Aorta (tissue), 5 donors: Measurements from ENCODE around the gene FOXC2. TPM values are rescaled to one million over a fixed set of nuclear protein-coding genes. Genes with fewer than 3 reads are reported as not detected.

Experiments used
- ATAC-seq: fragments of 200-7000 bp; cut with Tn5 transposase; one replicate; pipeline ENCODE4 v1.9.1; 2022; ENCODE audit warnings: moderate library complexity; ENCODE audit not compliant: low FRiP score
- DNase-seq, 2 donors: peaks; one replicate each; pipeline ENCODE4 v3.0.0-alpha.2; 2020
- H3K27ac ChIP-seq, 2 donors: one replicate each; pipeline ENCODE4 v1.5.1; 2013; ENCODE audit warnings: low read length in 2 of 2, mild to moderate bottlenecking in 2 of 2, moderate library complexity in 2 of 2, control low read depth in 1 of 2, inconsistent platforms in 1 of 2, low read depth in 1 of 2
- H3K27me3 ChIP-seq, 2 donors: one replicate each; pipeline ENCODE4 v1.6.1; 2013; ENCODE audit warnings: control low read depth in 1 of 2, low read length in 1 of 2, mild to moderate bottlenecking in 1 of 2, moderate library complexity in 1 of 2; ENCODE audit not compliant: insufficient read depth in 2 of 2, control insufficient read depth in 1 of 2
- H3K36me3 ChIP-seq, 2 donors: one replicate each; pipeline ENCODE4 v1.6.1; 2013; ENCODE audit warnings: control low read depth in 1 of 2, low read length in 1 of 2, mild to moderate bottlenecking in 1 of 2; ENCODE audit not compliant: insufficient read depth in 2 of 2, control insufficient read depth in 1 of 2
- H3K4me1 ChIP-seq, 2 donors: one replicate each; pipeline ENCODE4 v1.6.1; 2013; ENCODE audit warnings: low read length in 2 of 2, control low read depth in 1 of 2, mild to moderate bottlenecking in 1 of 2, moderate library complexity in 1 of 2; ENCODE audit not compliant: insufficient read depth in 2 of 2, control insufficient read depth in 1 of 2
- H3K4me3 ChIP-seq, 2 donors: one replicate each; pipeline ENCODE4 v1.5.1; 2013; ENCODE audit warnings: low read length in 2 of 2, control low read depth in 1 of 2, mild to moderate bottlenecking in 1 of 2
- H3K9me3 ChIP-seq: one replicate; pipeline ENCODE4 v1.6.1; 2013; ENCODE audit warnings: mild to moderate bottlenecking, low read length; ENCODE audit not compliant: control insufficient read depth
- WGBS, 2 donors: extraction: QIAGEN DNeasy Blood & Tissue Kit; methylation state at CpG; one replicate each; pipeline ENCODE4 v1.1.7; 2013; 5-methylcytosine and 5-hydroxymethylcytosine counted together
- intact Hi-C, 2 donors: fragments of 100-400 bp; cut with DNase I; formaldehyde crosslinking; loops; one replicate each; pipeline versions ENCODE4 v1.14.2 to v1.15.0; 2022
- polyA plus RNA-seq, 2 donors: library from polyadenylated mRNA; stranded (reverse); fragments of 200-250 nt; gene quantifications; one replicate each; pipeline ENCODE4 v1.2.3, GENCODE V29; 2013
- total RNA-seq, 2 donors: library from RNA; stranded (reverse); fragmentation: NEBNext Ultra II Directional; extraction: Animal tissue kit (Norgen Biotek cat#: 25700); gene quantifications; one replicate each; pipeline ENCODE4 v1.2.1, GENCODE V29; 2021
- donor health status: healthy with polysubstance abuse.
- donor health status: Bipolar disorder and iron deficiency.
- donor health status: DM: no; HTN: no; CAD: no.
- donor health status: DM: no; HTN: no; CAD: no.
- donor health status: DM: yes; HTN: yes; CAD: no.

The FOXC2 gene
- total and polyA plus RNA-seq, 4 donors = 8.6 to 45.4 (median 25.9) TPM

DNA sequence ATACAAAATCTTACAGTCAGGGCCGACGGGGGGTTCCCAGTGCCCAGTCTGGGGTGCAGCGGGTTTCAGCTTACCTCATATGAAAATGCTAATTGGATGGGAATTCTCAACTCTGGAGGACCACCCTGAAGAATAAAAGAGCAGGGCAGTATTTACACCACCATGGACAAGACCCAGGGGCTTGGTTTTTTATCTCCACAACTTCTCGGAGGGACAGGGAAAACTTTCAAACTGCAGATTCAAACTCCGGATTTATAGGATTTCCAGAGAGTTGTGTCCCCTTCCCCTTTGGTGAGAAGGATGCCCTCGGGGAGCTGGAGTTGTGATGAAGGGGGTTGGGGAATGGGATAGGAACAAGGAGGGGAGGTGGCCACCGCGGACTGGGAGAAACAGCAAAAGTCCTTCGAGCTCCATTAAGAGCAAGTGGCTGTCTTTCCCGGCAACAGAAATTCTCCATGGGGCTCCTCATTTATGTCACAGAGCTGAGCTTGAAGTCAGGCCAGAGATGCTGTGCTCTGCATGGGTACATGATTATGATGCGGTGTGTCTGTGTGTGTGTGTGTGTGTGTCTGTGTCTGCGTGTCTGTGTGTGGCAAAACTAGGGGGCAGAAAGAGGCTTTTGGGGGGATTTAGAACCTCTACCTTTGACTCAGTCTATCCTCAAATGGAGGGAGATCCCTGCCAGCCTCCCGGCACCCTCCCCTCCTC, 27.4 kb downstream of the FOXC2 start:
- 8 to 13% methylated on average over 13 of the region's 13 CpGs for WGBS, 2 donors
- no peak for ATAC-seq
- intact Hi-C loops = no loop called here
- H3K36me3 ChIP-seq = no peaks in the 10 kb centered on the region
- H3K27me3 ChIP-seq = no peaks in the 10 kb centered on the region
- peaks cover 7 to 18% of the 10 kb centered on the region in 2 donors for H3K4me1 ChIP-seq
- H3K27ac ChIP-seq = peak overlapping the region; percentile 61 to 90
- no peaks in the 10 kb centered on the region for H3K9me3 ChIP-seq
- no peak overlapping the region for H3K4me3 ChIP-seq
- DNase-seq = no peak

GRCh38 chr16:86594721-86595120, 28.1 kb downstream of the FOXC2 start:
- H3K36me3 ChIP-seq = no peaks in the 10 kb centered on the region
- peak overlapping the region; percentile 61 to 97 for H3K27ac ChIP-seq
- intact Hi-C loops = no loop called here
- no peaks in the 10 kb centered on the region for H3K9me3 ChIP-seq
- no peak for DNase-seq
- H3K4me1 ChIP-seq = peaks cover 7 to 18% of the 10 kb centered on the region in 2 donors
- no peak for ATAC-seq
- no peak overlapping the region for H3K4me3 ChIP-seq
- WGBS, 2 donors = 4 to 6% methylated on average over 8 of the region's 8 CpGs
- H3K27me3 ChIP-seq = no peaks in the 10 kb centered on the region

DNA sequence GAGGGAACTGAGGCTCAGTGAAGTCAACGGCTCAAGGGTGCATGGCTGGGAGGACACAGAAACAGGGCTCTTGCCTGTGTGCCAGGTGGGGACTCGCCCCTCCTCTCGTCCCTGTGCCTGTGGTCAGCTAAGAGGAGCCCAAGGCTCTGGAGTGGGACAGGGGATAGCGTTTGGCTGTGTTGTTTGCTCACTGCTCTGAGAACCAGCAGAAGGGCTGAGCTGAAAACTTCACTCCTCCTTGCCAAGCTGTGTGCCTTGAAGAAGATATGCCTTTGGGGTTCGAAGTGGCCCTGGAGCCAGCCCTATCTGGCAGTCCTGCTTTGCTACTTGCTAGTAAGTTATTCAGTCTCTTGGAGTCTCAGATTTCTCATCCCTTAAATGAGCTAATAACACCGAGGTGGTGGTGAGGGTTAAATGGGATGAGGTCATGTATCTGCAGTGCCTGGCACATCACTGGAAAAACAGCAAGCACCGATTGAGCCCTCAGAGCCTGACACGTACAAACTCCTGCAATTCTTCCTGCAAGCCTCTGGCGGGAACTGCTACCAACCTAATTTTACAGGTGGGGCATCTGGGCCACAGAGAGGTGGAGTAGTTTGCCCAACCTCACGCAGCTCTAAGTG, 29.5 kb downstream of the FOXC2 start:
- Histone ChIP-seq H3K9me3 (no peaks in the 10 kb centered on the region), H3K4me3 (no peak overlapping the region), H3K4me1 (peaks cover 4 to 12% of the 10 kb centered on the region in 2 donors), H3K36me3 (no peaks in the 10 kb centered on the region), H3K27me3 (no peaks in the 10 kb centered on the region), H3K27ac (peak overlapping the region; percentile 73 to 97)
- intact Hi-C loops = no loop called here
- no peak for DNase-seq
- no peak for ATAC-seq
- WGBS, 2 donors = 21 to 26% methylated on average over 10 of the region's 10 CpGs

DNA sequence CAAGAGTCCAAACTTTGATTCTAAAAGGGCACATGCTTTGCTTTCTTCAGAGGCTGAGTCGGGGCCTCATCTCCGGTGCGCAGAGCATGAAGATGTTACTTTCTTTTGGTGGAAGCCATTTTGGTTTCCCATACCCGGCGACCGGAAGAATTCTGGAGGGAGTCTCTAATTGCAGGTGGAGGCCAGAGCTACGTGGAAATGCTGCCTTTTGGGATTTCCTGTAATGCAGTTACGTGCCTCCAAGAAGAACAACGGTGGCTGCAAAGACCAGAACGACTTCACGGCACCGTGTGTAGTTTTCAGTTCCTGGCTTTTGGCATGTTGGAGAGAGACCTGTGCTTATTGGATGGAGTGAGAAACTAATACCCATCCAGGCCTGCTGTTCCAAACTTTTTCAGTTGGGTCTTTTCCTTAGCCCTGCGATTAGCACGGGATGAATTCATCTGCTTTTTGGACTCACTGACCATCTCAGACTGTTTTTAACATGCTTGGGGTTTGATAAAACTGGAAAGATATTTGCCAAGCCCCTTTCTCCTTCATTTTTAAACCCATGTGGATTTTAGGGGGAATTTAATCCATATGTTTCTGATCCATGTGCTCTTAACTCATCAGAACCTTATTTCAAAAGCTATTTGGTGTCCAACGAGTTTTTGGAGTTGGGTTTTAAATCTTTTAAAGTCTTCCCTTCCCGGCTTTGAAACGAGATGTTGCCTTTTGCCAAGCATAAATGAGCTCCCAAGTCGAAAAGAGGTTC, 30.7 kb downstream of the FOXC2 start:
- intact Hi-C loops = no loop called here
- H3K27ac ChIP-seq = peak overlapping the region; percentile 73 to 97
- 23 to 27% methylated on average over 18 of the region's 18 CpGs for WGBS, 2 donors

DNA sequence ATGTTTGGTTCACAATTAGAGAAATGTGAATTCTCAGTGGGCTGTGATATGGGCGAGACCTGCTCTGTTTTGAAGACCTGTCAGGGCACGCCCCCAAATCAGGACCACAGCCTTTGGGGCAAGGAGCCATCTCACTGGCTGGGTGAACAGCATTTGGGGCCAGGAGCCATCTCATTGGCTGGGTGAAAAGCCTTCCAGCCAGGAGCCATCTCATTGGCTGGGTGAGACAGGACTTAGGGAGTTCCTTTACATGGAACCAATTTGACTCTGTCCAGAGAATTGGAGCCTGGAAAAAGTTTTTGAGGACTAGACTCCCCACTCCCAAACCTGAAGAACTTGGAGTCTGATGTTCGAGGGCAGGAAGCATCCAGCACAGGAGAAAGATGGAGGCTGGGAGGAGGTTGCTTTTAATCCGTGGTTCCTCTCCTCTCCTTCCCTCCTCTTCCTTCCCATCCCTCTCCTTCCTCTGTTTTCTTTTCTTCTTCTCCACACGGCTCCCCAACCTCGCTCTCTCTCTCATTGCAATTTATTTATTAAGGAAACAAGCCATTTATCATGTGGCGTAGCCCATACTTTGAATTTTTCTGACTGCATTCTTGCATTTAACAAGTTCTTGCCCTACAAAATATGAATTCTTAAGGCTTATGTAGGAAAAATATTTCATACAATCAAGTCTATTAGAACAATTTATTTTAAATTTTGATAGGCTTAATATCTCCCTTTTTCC, 31.4 kb downstream of the FOXC2 start:
- no peaks in the 10 kb centered on the region for H3K9me3 ChIP-seq
- peak overlapping the region; percentile 72 to 73 for H3K27ac ChIP-seq
- WGBS, 2 donors = 3 to 4% methylated on average over 7 of the region's 7 CpGs
- intact Hi-C loops = no loop called here
- H3K4me1 ChIP-seq = peaks cover 4 to 13% of the 10 kb centered on the region in 2 donors
- peak; percentile 66 for ATAC-seq
- no peaks in the 10 kb centered on the region for H3K27me3 ChIP-seq
- no peak overlapping the region for H3K4me3 ChIP-seq
- DNase-seq = peak; percentile 83
- no peaks in the 10 kb centered on the region for H3K36me3 ChIP-seq

More for the DNA sequence above, 30.7 kb downstream of the FOXC2 start:
- Histone ChIP-seq H3K4me3 (no peak overlapping the region), H3K36me3 (no peaks in the 10 kb centered on the region), H3K27me3 (no peaks in the 10 kb centered on the region), H3K4me1 (peaks cover 4 to 13% of the 10 kb centered on the region in 2 donors), H3K9me3 (no peaks in the 10 kb centered on the region)
- DNase-seq (no peak), ATAC-seq (no peak)

- ATAC-seq (no peak), DNase-seq (no peak)
- Histone ChIP-seq H3K4me1 (peaks cover 4 to 13% of the 10 kb centered on the region in 2 donors), H3K4me3 (no peak overlapping the region), H3K27ac (peak overlapping the region; percentile 87 to 97), H3K36me3 (no peaks in the 10 kb centered on the region), H3K9me3 (no peaks in the 10 kb centered on the region), H3K27me3 (no peaks in the 10 kb centered on the region)
- intact Hi-C loops = no loop called here
- WGBS, 2 donors = 7 to 9% methylated on average over 22 of the region's 22 CpGs
These were observed 32.3 kb downstream of the FOXC2 start for GRCh38 chr16:86598607-86599565.

GRCh38 chr16:86601356-86601755, 34.7 kb downstream of the FOXC2 start:
- WGBS, 2 donors = 0 to 23% methylated on average over 2 of the region's 2 CpGs
- H3K4me1 ChIP-seq = peaks cover under 1 to 13% of the 10 kb centered on the region in 2 donors
- H3K27ac ChIP-seq = peak overlapping the region; percentile 83 to 86
- DNase-seq (no peak), ATAC-seq (no peak)
- no peak overlapping the region for H3K4me3 ChIP-seq
- no peaks in the 10 kb centered on the region for H3K36me3 ChIP-seq
- intact Hi-C loops = no loop called here
- no peaks in the 10 kb centered on the region for H3K27me3 ChIP-seq
- H3K9me3 ChIP-seq = no peaks in the 10 kb centered on the region
